Loucy (cell line): ENCODE results near the gene LRSAM1.

Source experiments
- H2AFZ ChIP-seq: fragments of 200-600 bp; sonication (generic); 2 replicates; pipeline ENCODE4 v1.6.0; 2016; ENCODE audit warnings: antibody characterized with exemption, mild to moderate bottlenecking, low read length, moderate library complexity
- H3F3A ChIP-seq: fragments of 200-600 bp; 2 replicates; pipeline ENCODE4 v1.6.0; 2016; ENCODE audit warnings: antibody characterized with exemption, low read depth, mild to moderate bottlenecking
- H3K27me3 ChIP-seq: fragments of 200-600 bp; sonication (generic); 2 replicates; pipeline ENCODE4 v1.6.1; 2014; ENCODE audit warnings: low read length, mild to moderate bottlenecking; ENCODE audit not compliant: insufficient read depth, poor library complexity, severe bottlenecking
- H3K36me3 ChIP-seq: fragments of 200-600 bp; sonication (generic); 2 replicates; pipeline ENCODE4 v1.6.1; 2016; ENCODE audit warnings: low read length; ENCODE audit not compliant: insufficient read depth
- H3K4me1 ChIP-seq: fragments of 200-600 bp; sonication (generic); 2 replicates; pipeline ENCODE4 v1.5.1; 2014; ENCODE audit warnings: low read length, mild to moderate bottlenecking; ENCODE audit not compliant: insufficient read depth, poor library complexity, severe bottlenecking
- H3K4me2 ChIP-seq: fragments of 200-600 bp; sonication (generic); 2 replicates; pipeline ENCODE4 v1.6.0; 2014; ENCODE audit warnings: antibody characterized with exemption, low read length, low read depth, mild to moderate bottlenecking; ENCODE audit not compliant: poor library complexity, severe bottlenecking
- H3K4me3 ChIP-seq: fragments of 200-600 bp; sonication (generic); 2 replicates; pipeline ENCODE4 v1.5.1; 2014; ENCODE audit warnings: low read length, mild to moderate bottlenecking, mixed read lengths; ENCODE audit not compliant: poor library complexity, severe bottlenecking
- H3K79me2 ChIP-seq: fragments of 200-600 bp; sonication (generic); 2 replicates; pipeline ENCODE4 v1.6.1; 2014; ENCODE audit warnings: low read length; ENCODE audit not compliant: insufficient read depth
- H3K9ac ChIP-seq: fragments of 200-600 bp; sonication (generic); 2 replicates; pipeline ENCODE4 v1.6.0; 2014; ENCODE audit warnings: mild to moderate bottlenecking, low read depth, low read length, moderate library complexity; ENCODE audit not compliant: poor library complexity, severe bottlenecking
- H3K9me2 ChIP-seq: fragments of 200-600 bp; sonication (generic); replicated peaks from 2 replicates; pipeline ENCODE4 v1.6.1; 2016; ENCODE audit warnings: low read depth, low read length, mixed read lengths
- H3K9me3 ChIP-seq: fragments of 200-600 bp; sonication (generic); 2 replicates; pipeline ENCODE4 v1.6.1; 2014; ENCODE audit warnings: mild to moderate bottlenecking, antibody characterized with exemption, low read length, low read depth; ENCODE audit not compliant: insufficient read depth
- H4K20me1 ChIP-seq: fragments of 200-600 bp; sonication (generic); 2 replicates; pipeline ENCODE4 v1.6.0; 2014; ENCODE audit warnings: antibody characterized with exemption, low read length, mild to moderate bottlenecking; ENCODE audit not compliant: insufficient read depth, poor library complexity, severe bottlenecking
- EZH2phosphoT487 ChIP-seq: fragments of 200-600 bp; IDR thresholded peaks from 2 replicates; pipeline ENCODE4 v1.6.1; 2018; ENCODE audit warnings: antibody characterized with exemption, mild to moderate bottlenecking, moderate library complexity, borderline replicate concordance
- TF ChIP-seq, protein P1 (sequence below): fragments of 200-600 bp; sonication (generic); conservative IDR thresholded peaks from 2 replicates; pipeline ENCODE4 v1.5.1; 2014; ENCODE audit warnings: mild to moderate bottlenecking, antibody characterized with exemption, low read length

LRSAM1 gene

DNA sequence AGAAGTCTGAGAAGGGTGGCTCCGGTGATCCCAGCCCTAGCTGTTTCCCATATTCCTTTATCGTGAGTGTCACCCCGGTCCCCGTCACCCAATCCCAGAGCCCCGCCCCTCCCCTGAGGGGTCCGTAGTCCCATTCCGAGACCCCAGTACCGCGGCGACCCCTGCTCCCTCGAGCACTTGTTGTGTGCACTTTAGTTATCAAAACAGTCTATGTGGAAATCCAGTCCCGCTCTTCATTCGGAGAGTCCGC is 223 bp downstream of the LRSAM1 start:
- H3K4me2 ChIP-seq: peak overlapping the region; percentile 94
- H2AFZ ChIP-seq: peak overlapping the region; percentile 97
- H4K20me1 ChIP-seq: peaks cover 39% of the 10 kb centered on the region
- no peaks in the 10 kb centered on the region for H3K9me2 ChIP-seq
- H3K27me3 ChIP-seq: peaks cover 9% of the 10 kb centered on the region
- peaks cover 5% of the 10 kb centered on the region; the same call in 1 of the 2 replicates for H3F3A ChIP-seq
- H3K9ac ChIP-seq: peak overlapping the region; percentile 97
- H3K79me2 ChIP-seq: peaks cover 51% of the 10 kb centered on the region
- H3K9me3 ChIP-seq: no peaks in the 10 kb centered on the region
- peaks cover 33% of the 10 kb centered on the region for H3K4me1 ChIP-seq
- H3K36me3 ChIP-seq: peaks cover 32% of the 10 kb centered on the region
- peak overlapping the region; percentile 98 for H3K4me3 ChIP-seq
- no peak for TF ChIP-seq EZH2phosphoT487
- TF ChIP-seq, protein P1, sequence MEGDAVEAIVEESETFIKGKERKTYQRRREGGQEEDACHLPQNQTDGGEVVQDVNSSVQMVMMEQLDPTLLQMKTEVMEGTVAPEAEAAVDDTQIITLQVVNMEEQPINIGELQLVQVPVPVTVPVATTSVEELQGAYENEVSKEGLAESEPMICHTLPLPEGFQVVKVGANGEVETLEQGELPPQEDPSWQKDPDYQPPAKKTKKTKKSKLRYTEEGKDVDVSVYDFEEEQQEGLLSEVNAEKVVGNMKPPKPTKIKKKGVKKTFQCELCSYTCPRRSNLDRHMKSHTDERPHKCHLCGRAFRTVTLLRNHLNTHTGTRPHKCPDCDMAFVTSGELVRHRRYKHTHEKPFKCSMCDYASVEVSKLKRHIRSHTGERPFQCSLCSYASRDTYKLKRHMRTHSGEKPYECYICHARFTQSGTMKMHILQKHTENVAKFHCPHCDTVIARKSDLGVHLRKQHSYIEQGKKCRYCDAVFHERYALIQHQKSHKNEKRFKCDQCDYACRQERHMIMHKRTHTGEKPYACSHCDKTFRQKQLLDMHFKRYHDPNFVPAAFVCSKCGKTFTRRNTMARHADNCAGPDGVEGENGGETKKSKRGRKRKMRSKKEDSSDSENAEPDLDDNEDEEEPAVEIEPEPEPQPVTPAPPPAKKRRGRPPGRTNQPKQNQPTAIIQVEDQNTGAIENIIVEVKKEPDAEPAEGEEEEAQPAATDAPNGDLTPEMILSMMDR: no peak

DNA sequence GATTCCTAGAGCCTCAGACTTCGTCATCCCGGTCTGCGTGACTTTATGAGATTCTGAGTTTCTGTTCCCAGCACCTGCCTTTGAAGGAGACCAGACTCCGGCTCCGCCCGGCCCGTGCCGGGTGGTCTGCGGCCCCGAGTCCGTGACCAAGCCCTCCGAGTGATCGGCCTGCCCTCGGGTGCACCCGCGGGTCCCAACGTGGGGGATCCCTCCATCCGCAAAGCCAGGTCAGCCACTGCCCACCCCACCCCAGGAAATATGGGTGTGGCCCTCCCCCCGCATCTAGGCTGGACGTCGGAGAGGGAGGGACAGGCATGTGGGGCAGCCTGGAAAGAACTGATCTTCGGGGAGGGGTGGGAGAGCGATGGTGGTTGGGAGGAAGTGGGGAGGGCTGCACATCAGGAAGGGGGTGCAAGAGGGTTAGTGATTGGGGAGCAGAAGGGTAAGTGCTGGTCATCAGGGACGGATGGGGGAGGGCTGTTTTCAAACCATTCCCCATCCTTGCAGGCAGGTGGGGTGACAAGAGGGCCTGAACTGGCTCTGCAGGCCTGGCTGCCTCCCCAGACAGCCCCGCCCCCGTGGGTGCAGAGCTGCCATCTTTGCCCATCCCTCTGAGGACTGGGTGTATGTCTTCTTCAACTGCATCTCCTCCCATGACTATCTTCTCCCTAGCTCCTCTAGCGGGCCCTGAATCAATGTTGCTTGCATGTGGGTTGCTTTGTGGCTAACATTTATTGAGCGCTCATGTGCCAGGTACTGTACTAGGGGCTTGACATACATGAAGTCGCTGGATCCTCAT is 747 bp downstream of the LRSAM1 start:
- Histone ChIP-seq H3K4me2 (peak overlapping the region; percentile 94), H3K36me3 (peaks cover 27% of the 10 kb centered on the region), H2AFZ (peak overlapping the region; percentile 97), H3K4me3 (peak overlapping the region; percentile 98), H3K79me2 (peaks cover 47% of the 10 kb centered on the region), H3F3A (peaks cover under 1% of the 10 kb centered on the region; the same call in 1 of the 2 replicates), H4K20me1 (peaks cover 39% of the 10 kb centered on the region), H3K4me1 (peaks cover 33% of the 10 kb centered on the region), H3K9me2 (no peaks in the 10 kb centered on the region), H3K9me3 (no peaks in the 10 kb centered on the region), H3K9ac (peak overlapping the region; percentile 97), H3K27me3 (peaks cover 9% of the 10 kb centered on the region)
- TF ChIP-seq, protein P1: peak; percentile 29
- no peak for TF ChIP-seq EZH2phosphoT487

DNA sequence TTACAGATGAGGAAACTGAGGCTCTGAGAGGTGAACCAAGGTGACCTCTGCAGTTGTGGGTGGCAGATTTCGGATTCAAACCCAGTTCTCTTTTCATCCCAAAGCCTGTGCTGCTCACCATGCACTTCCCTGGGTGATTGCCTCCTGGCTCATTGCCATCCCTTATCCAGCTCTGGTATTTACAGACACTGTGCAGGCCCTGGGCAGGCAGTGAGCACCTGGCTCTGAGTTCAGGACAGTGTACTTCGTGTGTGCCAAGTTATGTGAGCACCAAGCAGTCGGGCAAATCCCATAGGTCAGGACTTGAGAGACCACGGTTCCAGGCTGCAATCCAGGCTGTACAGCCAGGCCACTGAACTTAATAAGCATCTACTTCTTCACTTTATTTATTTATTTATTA is 1.4 kb downstream of the LRSAM1 start:
- Histone ChIP-seq H2AFZ (no peak overlapping the region), H3K4me1 (peaks cover 32% of the 10 kb centered on the region), H4K20me1 (peaks cover 34% of the 10 kb centered on the region), H3K9me3 (no peaks in the 10 kb centered on the region), H3K4me2 (peak overlapping the region; percentile 94), H3K27me3 (peaks cover 9% of the 10 kb centered on the region), H3F3A (no peaks in the 10 kb centered on the region), H3K9me2 (no peaks in the 10 kb centered on the region), H3K36me3 (peaks cover 20% of the 10 kb centered on the region), H3K4me3 (peak overlapping the region; percentile 98), H3K9ac (peak overlapping the region; percentile 97), H3K79me2 (peaks cover 41% of the 10 kb centered on the region)
- TF ChIP-seq, protein P1: peak; percentile 6; the same call in 1 of the 2 replicates
- TF ChIP-seq EZH2phosphoT487: no peak
